K562 (cell line): Measurements from ENCODE around the gene KIF23. TPM values are rescaled to one million over a fixed set of nuclear protein-coding genes. Genes with fewer than 3 reads are reported as not detected.

Experiments
- CC2D1A ChIP-seq: fragments of 450-650 bp; IDR thresholded peaks from 2 replicates; pipeline ENCODE4 v1.6.1; 2017; ENCODE audit warnings: mild to moderate bottlenecking
- CCNT2 ChIP-seq: IDR thresholded peaks from 2 replicates; pipeline ENCODE4 v1.6.1; 2011; ENCODE audit warnings: borderline replicate concordance, low read depth, mild to moderate bottlenecking, moderate library complexity, mixed read lengths, low read length; ENCODE audit not compliant: insufficient read length; ENCODE audit errors: extremely low read depth
- CREB3L1 ChIP-seq: fragments of 450-650 bp; IDR thresholded peaks from 2 replicates; pipeline ENCODE4 v1.6.1; 2014; ENCODE audit warnings: low read depth, mild to moderate bottlenecking, moderate library complexity, borderline replicate concordance
- DLX4 ChIP-seq: fragments of 250-450 bp; sonication (Bioruptor Pico); IDR thresholded peaks from 2 replicates; pipeline ENCODE4 v1.6.1; 2021; ENCODE audit warnings: mild to moderate bottlenecking
- ESRRB ChIP-seq: fragments of 250-450 bp; sonication (Bioruptor Pico); IDR thresholded peaks from 2 replicates; pipeline ENCODE4 v1.5.0; 2020; ENCODE audit warnings: mild to moderate bottlenecking, moderate library complexity, borderline replicate concordance
- GATA2 ChIP-seq: sonication (generic); formaldehyde crosslinking; IDR thresholded peaks from 2 replicates; pipeline ENCODE4 v1.4.0; 2020; ENCODE audit warnings: mild to moderate bottlenecking, missing genetic modification reagents
- HNRNPLL ChIP-seq: fragments of 200-400 bp; formaldehyde crosslinking; IDR thresholded peaks from 2 replicates; pipeline ENCODE4 v1.6.1; 2017; ENCODE audit warnings: low read length, low read depth, mild to moderate bottlenecking; ENCODE audit not compliant: poor library complexity, severe bottlenecking
- KLF16 ChIP-seq: IDR thresholded peaks from 2 replicates; pipeline ENCODE4 v1.6.1; 2016; ENCODE audit warnings: antibody characterized with exemption
- LARP7 ChIP-seq: fragments of 450-650 bp; IDR thresholded peaks from 2 replicates; pipeline ENCODE4 v1.6.1; 2016
- NFYB ChIP-seq: IDR thresholded peaks from 2 replicates; pipeline ENCODE4 v1.6.1; 2011; ENCODE audit warnings: mild to moderate bottlenecking, moderate library complexity; ENCODE audit not compliant: insufficient read length; ENCODE audit errors: extremely low read depth
- NRF1 ChIP-seq, 2 experiments: fragments of 450-650 bp; IDR thresholded peaks in 1 of 2; conservative IDR thresholded peaks in 1 of 2; 2 replicates each; pipeline ENCODE4 v1.6.1; 2014; ENCODE audit warnings: mild to moderate bottlenecking in 2 of 2
- PHB2 ChIP-seq: fragments of 450-650 bp; IDR thresholded peaks from 2 replicates; pipeline ENCODE4 v1.6.1; 2017; ENCODE audit warnings: low read depth
- PHF20 ChIP-seq: fragments of 450-650 bp; IDR thresholded peaks from 2 replicates; pipeline ENCODE4 v1.6.1; 2018; ENCODE audit not compliant: partially characterized antibody
- PKNOX1 ChIP-seq: fragments of 450-650 bp; IDR thresholded peaks from 2 replicates; pipeline ENCODE4 v1.6.1; 2016
- POLR2B ChIP-seq: fragments of 450-650 bp; IDR thresholded peaks from 2 replicates; pipeline ENCODE4 v1.6.1; 2018; ENCODE audit warnings: low read depth; ENCODE audit not compliant: partially characterized antibody
- POLR3G ChIP-seq: IDR thresholded peaks from 2 replicates; pipeline ENCODE4 v1.6.1; 2011; ENCODE audit not compliant: insufficient read length, insufficient replicate concordance; ENCODE audit errors: extremely low read depth
- SMARCB1 ChIP-seq: IDR thresholded peaks from 2 replicates; pipeline ENCODE4 v1.6.1; 2011; ENCODE audit warnings: improper control_type of control experiment, low read depth; ENCODE audit not compliant: insufficient read length
- SOX6 ChIP-seq: fragments of 450-650 bp; IDR thresholded peaks from 2 replicates; pipeline ENCODE4 v1.6.1; 2014; ENCODE audit warnings: mild to moderate bottlenecking
- SPI1 ChIP-seq: IDR thresholded peaks from 2 replicates; pipeline ENCODE4 v1.6.1; 2011; ENCODE audit warnings: low read depth, low read length, control low read depth, borderline replicate concordance
- STAG1 ChIP-seq: sonication (generic); formaldehyde crosslinking; IDR thresholded peaks from 2 replicates; pipeline ENCODE4 v1.5.0; 2020; ENCODE audit warnings: missing genetic modification reagents, borderline replicate concordance
- TFAM ChIP-seq: fragments of 250-450 bp; sonication (Bioruptor Pico); conservative IDR thresholded peaks from 2 replicates; pipeline ENCODE4 v1.5.0; 2021; ENCODE audit warnings: mild to moderate bottlenecking, moderate library complexity
- XRCC3 ChIP-seq: fragments of 450-650 bp; IDR thresholded peaks from 2 replicates; pipeline ENCODE4 v1.6.1; 2017; ENCODE audit warnings: mild to moderate bottlenecking, moderate library complexity
- ZBTB1 ChIP-seq: sonication (generic); formaldehyde crosslinking; IDR thresholded peaks from 2 replicates; pipeline ENCODE4 v1.8.1; 2023; ENCODE audit warnings: missing genetic modification reagents, low read depth, mild to moderate bottlenecking, borderline replicate concordance
- ZFP36 ChIP-seq: fragments of 150-350 bp; IDR thresholded peaks from 2 replicates; pipeline ENCODE4 v1.6.1; 2018; ENCODE audit warnings: low read length, low read depth; ENCODE audit not compliant: partially characterized antibody
- ZNF12 ChIP-seq: sonication (generic); formaldehyde crosslinking; IDR thresholded peaks from 2 replicates; pipeline ENCODE4 v1.4.0; 2020; ENCODE audit warnings: mild to moderate bottlenecking, missing genetic modification reagents
- ZNF551 ChIP-seq: fragments of 250-450 bp; sonication (Bioruptor Pico); IDR thresholded peaks from 2 replicates; pipeline ENCODE4 v1.5.0; 2021; ENCODE audit warnings: mild to moderate bottlenecking, moderate library complexity
- ZNF644 ChIP-seq: fragments of 200-800 bp; sonication (Bioruptor generic); IDR thresholded peaks from 2 replicates; pipeline ENCODE4 v1.6.1; 2016; ENCODE audit warnings: low read depth, missing genetic modification characterization, missing compliant biosample characterization
- ZNF764 ChIP-seq: fragments of 250-450 bp; sonication (Bioruptor Pico); IDR thresholded peaks from 2 replicates; pipeline ENCODE4 v1.4.0; 2020; ENCODE audit warnings: low read depth, mild to moderate bottlenecking, moderate library complexity
- polyA plus RNA-seq, 8 experiments: library from polyadenylated mRNA; depleted of rRNA in 4 of 8; stranded (reverse) in 5 of 8; unstranded in 3 of 8; fragments of >200 nt; fragmentation: Nextera tagmentation in 2 of 8; fragmentation: Illumina TruSeq in 1 of 8; extraction: Ambion mirVana in 2 of 8; extraction: Trizol in 1 of 8; gene quantifications; 2 replicates each; pipeline versions ENCODE4 v1.2.1 to v1.2.3, GENCODE V29; 2011 to 2014; ENCODE audit warnings: inconsistent platforms in 1 of 8, missing spikeins in 1 of 8
- total RNA-seq, 7 experiments: library from RNA; depleted of rRNA in 6 of 7; stranded (reverse); fragments of >200 nt in 6 of 7; fragmentation: Illumina TruSeq in 2 of 7; extraction: Trizol in 2 of 7; gene quantifications; 2 replicates each; pipeline versions ENCODE4 v1.2.1 to v1.2.3, GENCODE V29; 2011 to 2021; ENCODE audit warnings: low replicate concordance in 1 of 7

Gene KIF23
- total and polyA plus RNA-seq, 9 of the 15 experiments (the other 6 are each of a cell fraction or from before 2014, with no cell fraction given), result 29.4 to 58.2 (median 41.9) TPM

GRCh38 chr15:69452692-69453521, 38.8 kb downstream of the KIF23 start, which contains the start of gene RPLP1 (continued):
- no peak for TF ChIP-seq CREB3L1
- no peak for TF ChIP-seq ZNF764 (CRISPR knock-in tag)
- TF ChIP-seq PHB2, result no peak
- TF ChIP-seq NRF1 (conservative IDR thresholded peaks at IDR 0.05 in 1 of 2, IDR thresholded peaks at IDR 0.05 in 1 of 2), result peak; percentile 93 to 94
- no peak for TF ChIP-seq XRCC3
- TF ChIP-seq CCNT2, result peak; percentile 47
- TF ChIP-seq ZNF644 (tag), result no peak
- no peak for TF ChIP-seq STAG1
- TF ChIP-seq ZBTB1, result peak; percentile 63; the same call in 1 of the 2 replicates
- TF ChIP-seq POLR2B, result peak; percentile 99
- no peak for TF ChIP-seq ZFP36
- TF ChIP-seq GATA2 (CRISPR knock-in tag), result no peak
- TF ChIP-seq NFYB, result peak; percentile 56
- TF ChIP-seq SMARCB1, result no peak
- TF ChIP-seq PHF20, result peak; percentile 71
- TF ChIP-seq SOX6, result 0 out of 2 replicates have a peak, but pooled peaks have one; percentile 27
- peak; percentile 40; the same call in 1 of the 2 replicates for TF ChIP-seq ZNF12 (CRISPR knock-in tag)
- TF ChIP-seq POLR3G, result no peak
- no peak for TF ChIP-seq ESRRB
- no peak for TF ChIP-seq DLX4 (CRISPR knock-in tag)
- TF ChIP-seq SPI1, result 0 out of 2 replicates have a peak, but pooled peaks have one; percentile 32
- TF ChIP-seq PKNOX1, result no peak
- no peak for TF ChIP-seq ZNF551 (CRISPR knock-in tag)
- TF ChIP-seq TFAM (CRISPR knock-in tag), result no peak
- TF ChIP-seq LARP7, result no peak
- no peak for TF ChIP-seq KLF16
- peak; percentile 70 for TF ChIP-seq HNRNPLL
- no peak for TF ChIP-seq CC2D1A
